Epithelial cell of proximal tubule (primary cell): ENCODE measurements around the gene RPS24. TPM values are rescaled to one million over a fixed set of nuclear protein-coding genes. Genes with fewer than 3 reads are reported as not detected.
"Not testable (repeated sequence)": the region's sequence is repeated elsewhere in the genome, so short reads cannot be mapped to it uniquely, and the experiment has no call there.

Experiments
- DNase-seq: peaks from one replicate; pipeline ENCODE4 v3.0.0-alpha.2; 2011; ENCODE audit warnings: low read depth
- H3K4me3 ChIP-seq: 2 replicates; pipeline ENCODE4 v1.5.1; 2011; ENCODE audit warnings: low read depth, mild to moderate bottlenecking, low read length
- total RNA-seq: library from RNA; depleted of rRNA; stranded (reverse); fragments of >200 nt; gene quantifications from 2 replicates; pipeline ENCODE4 v1.2.3, GENCODE V29; 2015
- TF ChIP-seq, protein P1 (sequence below): conservative IDR thresholded peaks from 2 replicates; pipeline ENCODE4 v1.5.1; 2012; ENCODE audit warnings: low read depth, mild to moderate bottlenecking, low read length

The RPS24 gene
- total RNA-seq, 1 donor from 2014 or later: 4,093 TPM

- DNase-seq: no peak
- TF ChIP-seq, protein P1, sequence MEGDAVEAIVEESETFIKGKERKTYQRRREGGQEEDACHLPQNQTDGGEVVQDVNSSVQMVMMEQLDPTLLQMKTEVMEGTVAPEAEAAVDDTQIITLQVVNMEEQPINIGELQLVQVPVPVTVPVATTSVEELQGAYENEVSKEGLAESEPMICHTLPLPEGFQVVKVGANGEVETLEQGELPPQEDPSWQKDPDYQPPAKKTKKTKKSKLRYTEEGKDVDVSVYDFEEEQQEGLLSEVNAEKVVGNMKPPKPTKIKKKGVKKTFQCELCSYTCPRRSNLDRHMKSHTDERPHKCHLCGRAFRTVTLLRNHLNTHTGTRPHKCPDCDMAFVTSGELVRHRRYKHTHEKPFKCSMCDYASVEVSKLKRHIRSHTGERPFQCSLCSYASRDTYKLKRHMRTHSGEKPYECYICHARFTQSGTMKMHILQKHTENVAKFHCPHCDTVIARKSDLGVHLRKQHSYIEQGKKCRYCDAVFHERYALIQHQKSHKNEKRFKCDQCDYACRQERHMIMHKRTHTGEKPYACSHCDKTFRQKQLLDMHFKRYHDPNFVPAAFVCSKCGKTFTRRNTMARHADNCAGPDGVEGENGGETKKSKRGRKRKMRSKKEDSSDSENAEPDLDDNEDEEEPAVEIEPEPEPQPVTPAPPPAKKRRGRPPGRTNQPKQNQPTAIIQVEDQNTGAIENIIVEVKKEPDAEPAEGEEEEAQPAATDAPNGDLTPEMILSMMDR: no peak
- H3K4me3 ChIP-seq: no peak overlapping the region
These were observed 38.2 kb downstream of the RPS24 start for GRCh38 chr10:78071857-78072179.

GRCh38 chr10:78072504-78072903, 38.8 kb downstream of the RPS24 start:
- TF ChIP-seq, protein P1: no peak
- no peak overlapping the region for H3K4me3 ChIP-seq
- DNase-seq: no peak

- H3K4me3 ChIP-seq, DNase-seq: not testable (repeated sequence)
These were observed 42.1 kb downstream of the RPS24 start for GRCh38 chr10:78075806-78076205.

DNA sequence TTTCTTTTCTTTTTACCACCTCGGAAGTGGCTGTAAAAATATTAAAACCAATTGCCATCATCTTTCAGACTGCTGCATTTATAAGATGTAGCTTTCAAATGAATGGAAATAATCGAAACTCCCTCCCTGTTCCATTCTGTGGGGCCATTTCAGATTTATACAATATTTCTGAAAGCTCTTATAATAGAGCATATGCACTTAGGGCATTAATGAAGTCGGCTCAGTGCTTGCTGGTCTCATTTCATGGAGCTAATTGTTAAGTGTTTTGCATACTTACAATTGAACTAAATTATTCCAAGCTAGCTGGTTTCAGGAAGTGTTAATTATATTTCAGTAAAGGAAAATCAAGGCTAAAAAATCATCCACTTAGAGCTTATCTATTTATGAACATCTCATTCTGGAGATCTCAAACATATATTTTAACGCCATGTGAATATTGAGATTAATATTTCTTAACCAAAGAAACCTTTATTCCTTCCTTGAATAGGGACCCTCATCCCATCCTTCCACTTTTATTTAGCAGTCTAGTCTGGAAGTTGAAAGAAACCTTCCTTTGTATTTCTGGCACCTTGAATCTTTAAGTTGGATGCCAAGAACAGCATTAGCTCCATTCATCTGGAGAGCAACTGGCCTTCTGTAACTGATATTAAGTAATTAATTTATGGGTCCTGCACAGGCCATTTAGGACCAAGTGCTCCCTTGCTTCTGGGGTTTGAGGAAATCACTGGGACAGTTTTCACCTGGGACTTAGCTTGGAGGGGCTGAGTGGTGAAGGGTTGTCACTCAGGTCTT, 45.1 kb downstream of the RPS24 start:
- no peak for DNase-seq
- no peak overlapping the region for H3K4me3 ChIP-seq
- TF ChIP-seq, protein P1: no peak

GRCh38 chr10:78079411-78079810, 45.7 kb downstream of the RPS24 start:
- no peak for DNase-seq
- no peak overlapping the region for H3K4me3 ChIP-seq
- TF ChIP-seq, protein P1: no peak

DNA sequence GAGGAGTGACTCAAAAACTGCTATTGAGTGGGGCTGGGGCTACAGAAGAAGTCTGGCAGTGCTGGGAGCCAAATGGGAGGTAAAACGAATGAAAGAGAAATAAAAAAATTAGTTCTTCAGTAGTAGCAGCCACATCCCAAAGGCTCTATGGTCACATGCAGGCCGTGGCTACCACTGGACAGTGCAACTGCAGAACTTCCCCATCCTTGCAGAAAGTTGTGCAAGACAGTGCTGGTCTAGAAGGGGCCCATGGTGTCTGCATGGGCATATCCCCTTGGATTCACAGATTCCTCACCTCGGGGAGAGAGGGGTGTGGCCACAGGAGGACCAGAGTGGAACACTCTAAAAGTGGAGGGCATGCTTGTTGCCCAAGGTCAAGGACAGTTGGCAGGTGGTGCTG, 47.6 kb downstream of the RPS24 start:
- TF ChIP-seq, protein P1: no peak
- no peak overlapping the region for H3K4me3 ChIP-seq
- no peak for DNase-seq

DNA sequence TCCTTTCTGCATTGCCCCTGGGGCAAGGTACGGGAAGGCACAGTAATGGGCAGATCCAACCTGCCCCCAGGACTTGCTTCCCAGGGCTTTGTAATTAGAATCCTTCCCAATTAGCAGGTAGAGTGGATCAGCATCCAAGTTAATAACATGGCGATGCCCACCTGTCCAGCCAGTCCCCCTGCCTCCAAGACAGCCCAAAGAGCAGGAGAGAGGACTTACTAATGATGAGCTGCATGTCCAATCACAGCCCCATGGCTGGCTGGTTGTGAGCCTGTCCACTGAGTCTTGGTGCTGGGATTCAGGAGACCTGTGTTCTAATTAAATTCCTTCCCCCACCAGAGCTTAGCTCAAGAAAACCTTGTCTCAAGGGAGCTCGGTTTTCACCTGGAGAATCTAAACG, 49.0 kb downstream of the RPS24 start:
- H3K4me3 ChIP-seq: no peak overlapping the region
- DNase-seq: no peak
- TF ChIP-seq, protein P1: no peak

Other genes with a start within 250 kb of the RPS24 start
- 23.4 and 25.8 TPM in 2 replicates for gene DLG5, start 107.1 kb upstream of the RPS24 start, total RNA-seq
- 14.0 and 20.4 TPM in 2 replicates for gene POLR3A, start 4.3 kb upstream of the RPS24 start, total RNA-seq